Hair follicle dermal papilla cell (primary cell): ENCODE measurements around the gene C1orf198. TPM values are rescaled to one million over a fixed set of nuclear protein-coding genes. Genes with fewer than 3 reads are reported as not detected.

ENCODE experiments used
- small RNA-seq: library from RNA; depleted of rRNA; stranded (forward); fragments of <200 nt; gene quantifications from one replicate; pipeline ENCODE3, GENCODE V24; 2012
- total RNA-seq: library from RNA; depleted of rRNA; stranded (reverse); fragments of >200 nt; gene quantifications from 2 replicates; pipeline ENCODE4 v1.2.3, GENCODE V29; 2012

C1orf198 gene, protein sequence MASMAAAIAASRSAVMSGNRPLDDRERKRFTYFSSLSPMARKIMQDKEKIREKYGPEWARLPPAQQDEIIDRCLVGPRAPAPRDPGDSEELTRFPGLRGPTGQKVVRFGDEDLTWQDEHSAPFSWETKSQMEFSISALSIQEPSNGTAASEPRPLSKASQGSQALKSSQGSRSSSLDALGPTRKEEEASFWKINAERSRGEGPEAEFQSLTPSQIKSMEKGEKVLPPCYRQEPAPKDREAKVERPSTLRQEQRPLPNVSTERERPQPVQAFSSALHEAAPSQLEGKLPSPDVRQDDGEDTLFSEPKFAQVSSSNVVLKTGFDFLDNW
- total RNA-seq = 416 and 431 TPM in 2 replicates

DNA sequence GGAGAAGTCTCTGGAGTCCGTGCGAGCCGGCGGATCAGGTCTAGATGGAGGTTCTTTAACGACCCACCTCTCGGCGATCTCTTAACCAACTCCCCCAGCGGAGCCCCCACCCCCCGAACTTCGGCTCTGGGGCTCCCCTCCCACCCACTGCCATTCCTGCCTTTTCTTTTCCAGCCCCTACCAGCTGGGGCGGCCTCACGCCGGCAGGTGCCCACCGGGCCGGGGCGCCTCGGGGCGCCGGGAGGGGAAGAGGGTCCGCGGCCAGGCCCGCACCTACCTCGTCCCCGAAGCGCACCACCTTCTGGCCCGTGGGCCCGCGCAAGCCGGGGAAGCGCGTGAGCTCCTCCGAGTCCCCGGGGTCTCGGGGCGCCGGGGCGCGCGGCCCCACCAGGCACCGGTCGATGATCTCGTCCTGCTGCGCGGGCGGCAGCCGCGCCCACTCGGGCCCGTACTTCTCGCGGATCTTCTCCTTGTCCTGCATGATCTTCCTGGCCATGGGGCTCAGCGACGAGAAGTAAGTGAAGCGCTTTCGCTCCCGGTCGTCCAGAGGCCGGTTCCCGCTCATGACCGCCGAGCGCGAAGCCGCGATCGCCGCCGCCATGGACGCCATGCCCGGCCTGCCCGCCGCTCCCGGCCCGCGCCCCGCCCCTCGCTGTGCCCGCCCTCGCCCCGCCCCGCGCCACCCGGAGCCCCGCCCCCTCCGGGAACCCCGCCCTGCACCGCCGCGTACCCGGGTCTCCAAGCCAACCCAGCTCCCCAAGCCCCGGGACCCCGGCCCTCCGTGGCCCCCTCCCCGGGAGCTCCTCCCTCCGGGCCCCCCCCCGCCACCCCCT lies at the start of gene C1orf198:
TSS of gene C1orf198 (minus strand) at position 619 of the 833 bp plus-strand sequence. CDS start at position 610, 9 bp downstream.

Small RNA genes lying within 50 kb of the gene (small RNA-seq; reads per million reads assigned to genes)
- gene RN7SL837P = not detected
- gene RNA5SP79 = 0.16 reads per million

Other genes with a start within 250 kb of the C1orf198 start
- 23.7 and 29.2 TPM in 2 replicates for gene COG2, start 226.0 kb downstream of the C1orf198 start, total RNA-seq
- 3.6 and 7.8 TPM in 2 replicates for gene AGT, start 154.4 kb downstream of the C1orf198 start, total RNA-seq
- gene CAPN9, start 121.1 kb downstream of the C1orf198 start, total RNA-seq = not detected in 2 replicates
- gene TTC13, start 110.3 kb upstream of the C1orf198 start, total RNA-seq = 11.1 and 12.3 TPM in 2 replicates
- 14.6 and 15.8 TPM in 2 replicates for gene ARV1, start 110.6 kb upstream of the C1orf198 start, total RNA-seq
- 11.5 and 14.0 TPM in 2 replicates for gene FAM89A, start 171.7 kb upstream of the C1orf198 start, total RNA-seq